GM10266 (cell line): Measurements from ENCODE around the gene TBC1D10B.
"Not testable (repeated sequence)": the region's sequence is repeated elsewhere in the genome, so short reads cannot be mapped to it uniquely, and the experiment has no call there.

Experiments
- DNase-seq: peaks from one replicate; pipeline ENCODE4 v3.0.0; 2012; ENCODE audit errors: extremely low spot score
- TF ChIP-seq, protein P1 (sequence below): IDR thresholded peaks from 2 replicates; pipeline ENCODE4 v1.5.1; 2012; ENCODE audit warnings: mild to moderate bottlenecking, low read depth; ENCODE audit not compliant: control insufficient read depth, insufficient read depth; ENCODE audit errors: missing control alignments

The TBC1D10B gene

DNA sequence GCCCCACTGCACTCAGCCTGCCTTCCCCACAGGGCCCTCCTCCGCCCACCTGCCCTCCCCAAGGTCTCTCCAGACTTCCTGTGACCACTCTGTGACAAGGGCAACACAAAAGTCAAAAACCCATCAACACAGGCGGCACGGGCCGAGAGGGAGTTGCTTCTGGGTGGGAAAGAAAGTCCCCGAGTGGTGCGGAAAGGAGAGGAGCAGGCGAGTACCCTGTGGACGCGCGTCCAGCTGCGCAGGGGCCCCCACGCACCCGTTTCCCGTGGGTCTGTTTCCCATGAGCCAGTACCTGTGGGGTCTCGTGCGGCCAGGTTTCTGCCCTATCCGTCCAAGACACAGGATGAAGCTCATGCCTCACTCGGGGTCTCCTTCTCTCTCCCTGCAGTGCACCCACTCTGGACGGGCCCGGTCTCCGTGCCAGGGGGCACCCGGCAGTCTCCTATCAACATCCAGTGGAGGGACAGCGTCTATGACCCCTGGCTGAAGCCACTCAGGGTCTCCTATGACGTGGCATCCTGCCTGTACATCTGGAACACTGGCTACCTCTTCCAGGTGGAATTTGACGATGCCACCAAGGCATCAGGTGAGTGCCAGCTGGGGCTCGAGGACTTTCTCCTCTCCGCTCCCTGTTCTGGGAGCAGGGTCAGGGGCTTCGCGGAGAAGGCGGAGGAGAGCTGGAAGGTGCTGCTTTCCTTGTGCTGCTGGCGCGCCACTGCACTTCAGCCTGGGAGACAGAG is 27.4 kb downstream of the TBC1D10B start:
- DNase-seq = no peak
- TF ChIP-seq, protein P1, sequence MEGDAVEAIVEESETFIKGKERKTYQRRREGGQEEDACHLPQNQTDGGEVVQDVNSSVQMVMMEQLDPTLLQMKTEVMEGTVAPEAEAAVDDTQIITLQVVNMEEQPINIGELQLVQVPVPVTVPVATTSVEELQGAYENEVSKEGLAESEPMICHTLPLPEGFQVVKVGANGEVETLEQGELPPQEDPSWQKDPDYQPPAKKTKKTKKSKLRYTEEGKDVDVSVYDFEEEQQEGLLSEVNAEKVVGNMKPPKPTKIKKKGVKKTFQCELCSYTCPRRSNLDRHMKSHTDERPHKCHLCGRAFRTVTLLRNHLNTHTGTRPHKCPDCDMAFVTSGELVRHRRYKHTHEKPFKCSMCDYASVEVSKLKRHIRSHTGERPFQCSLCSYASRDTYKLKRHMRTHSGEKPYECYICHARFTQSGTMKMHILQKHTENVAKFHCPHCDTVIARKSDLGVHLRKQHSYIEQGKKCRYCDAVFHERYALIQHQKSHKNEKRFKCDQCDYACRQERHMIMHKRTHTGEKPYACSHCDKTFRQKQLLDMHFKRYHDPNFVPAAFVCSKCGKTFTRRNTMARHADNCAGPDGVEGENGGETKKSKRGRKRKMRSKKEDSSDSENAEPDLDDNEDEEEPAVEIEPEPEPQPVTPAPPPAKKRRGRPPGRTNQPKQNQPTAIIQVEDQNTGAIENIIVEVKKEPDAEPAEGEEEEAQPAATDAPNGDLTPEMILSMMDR = no peak

DNA sequence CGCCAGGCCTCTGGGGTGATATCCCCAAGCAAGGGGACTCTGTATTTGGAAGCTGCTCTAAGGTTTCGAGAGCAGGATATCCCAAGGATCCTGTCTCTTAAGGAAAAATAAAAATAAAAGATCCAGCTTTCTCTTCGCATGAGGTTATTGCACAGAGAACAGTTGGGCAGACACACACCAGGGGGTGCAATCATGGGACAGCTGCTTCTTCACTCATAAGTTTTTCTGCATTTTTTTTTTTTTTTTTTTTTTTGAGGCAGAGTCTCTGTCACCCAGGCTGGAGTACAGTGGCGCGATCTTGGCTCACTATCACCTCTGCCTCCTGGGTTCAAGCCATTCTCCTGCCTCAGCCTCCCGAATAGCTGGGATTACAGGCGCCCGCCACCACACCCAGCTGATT is 28.3 kb downstream of the TBC1D10B start:
- not testable (repeated sequence) for DNase-seq

DNA sequence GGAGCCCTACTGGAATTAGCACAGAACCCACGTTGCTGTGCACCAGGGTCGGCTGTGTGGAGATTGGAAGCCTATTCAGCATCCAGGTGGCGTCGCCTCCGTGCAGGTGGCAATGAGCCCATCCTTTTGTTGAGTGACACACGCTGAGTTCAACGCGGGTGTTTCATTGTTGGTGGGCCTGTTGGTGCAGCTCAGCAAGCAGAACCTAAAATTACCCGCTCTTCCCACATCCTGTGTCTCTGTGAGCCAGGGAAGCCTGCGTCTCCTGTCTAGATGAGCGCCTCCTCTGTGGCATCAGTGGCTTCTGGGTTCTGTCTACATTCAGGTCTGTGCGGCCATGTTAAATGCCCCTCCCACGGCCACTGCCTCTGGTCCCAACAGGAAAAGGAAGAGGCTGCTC is 29.7 kb downstream of the TBC1D10B start:
- DNase-seq = no peak
- TF ChIP-seq, protein P1 = no peak

DNA sequence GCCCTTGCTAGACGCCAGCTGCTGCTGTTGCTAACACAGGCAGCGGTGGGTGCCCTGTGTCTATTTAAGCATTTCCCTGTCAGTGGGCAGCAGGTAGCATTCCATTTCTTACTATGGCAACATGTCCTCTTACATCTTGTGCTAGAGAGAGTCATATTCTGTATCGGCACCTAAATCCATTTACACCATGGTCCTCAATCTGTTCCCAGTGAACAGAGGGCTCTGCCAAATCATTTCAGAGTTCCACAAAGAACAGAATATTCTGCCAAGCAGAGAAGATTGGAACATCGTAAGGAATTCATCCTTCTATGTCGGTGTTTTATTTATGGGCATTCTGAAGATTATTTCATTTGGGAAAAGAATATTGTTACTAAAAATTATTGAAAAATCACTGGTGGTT is 31.6 kb downstream of the TBC1D10B start:
- DNase-seq = not testable (repeated sequence)

DNA sequence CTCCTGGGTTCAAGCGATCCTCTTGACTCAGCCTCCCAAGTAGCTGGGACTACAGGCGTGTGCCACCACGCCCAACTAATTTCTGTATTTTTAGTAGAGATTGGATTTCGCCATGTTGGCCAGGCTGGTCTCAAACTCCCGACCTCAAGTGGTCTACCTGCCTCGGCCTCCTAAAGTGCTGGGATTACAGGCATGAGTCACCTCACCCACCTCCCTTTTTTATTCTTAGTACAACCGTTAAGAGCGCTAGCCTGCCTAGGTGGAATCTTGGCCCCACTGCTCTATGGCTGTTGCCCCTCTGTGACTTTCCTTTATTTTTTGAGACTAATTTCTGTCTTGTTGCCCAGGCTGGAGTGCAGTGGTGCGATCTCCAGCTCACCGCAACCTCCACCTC is 32.3 kb downstream of the TBC1D10B start:
- not testable (repeated sequence) for DNase-seq

DNA sequence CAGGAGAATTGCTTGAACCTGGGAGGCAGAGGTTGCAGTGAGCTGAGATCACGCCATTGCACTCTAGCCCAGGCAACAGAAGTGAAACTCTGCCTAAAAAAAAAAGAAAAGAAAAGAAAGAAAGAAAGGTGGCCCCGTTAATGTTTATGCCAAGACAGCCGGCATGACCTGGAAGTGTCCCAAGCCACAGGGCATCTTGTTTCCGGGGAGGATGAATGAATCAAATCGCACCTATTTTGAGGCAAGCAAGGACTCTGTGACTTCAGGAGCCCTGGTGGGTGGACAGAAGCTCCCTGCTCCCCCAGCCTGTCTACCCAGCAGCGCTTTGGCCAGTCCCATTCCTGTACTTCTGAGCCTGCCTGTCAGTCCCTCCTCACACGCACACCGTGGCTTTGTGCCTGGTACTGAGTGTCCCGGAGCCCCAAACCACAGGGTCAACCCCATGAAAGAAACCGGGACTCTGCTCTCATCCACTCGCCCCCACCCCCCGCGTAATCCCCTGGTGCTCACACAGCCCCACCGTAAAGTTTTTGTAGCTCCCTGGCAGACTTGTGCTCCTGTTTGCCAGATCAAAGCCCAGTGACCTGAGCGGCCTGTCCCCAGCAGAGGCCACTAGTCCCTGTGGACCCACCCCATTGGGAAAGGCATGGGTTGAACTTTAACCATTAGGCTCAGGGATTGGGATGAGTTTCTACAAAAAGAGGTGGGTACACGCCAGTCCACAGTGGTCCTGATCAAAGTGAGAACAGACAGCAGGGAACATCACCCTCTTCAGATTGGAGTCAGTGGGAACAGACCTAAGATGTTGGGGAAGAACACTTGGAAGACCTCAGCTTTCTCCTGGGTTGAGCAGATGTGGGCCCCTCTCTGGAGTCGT is 34.5 kb downstream of the TBC1D10B start:
- TF ChIP-seq, protein P1 = no peak
- DNase-seq = no peak

DNA sequence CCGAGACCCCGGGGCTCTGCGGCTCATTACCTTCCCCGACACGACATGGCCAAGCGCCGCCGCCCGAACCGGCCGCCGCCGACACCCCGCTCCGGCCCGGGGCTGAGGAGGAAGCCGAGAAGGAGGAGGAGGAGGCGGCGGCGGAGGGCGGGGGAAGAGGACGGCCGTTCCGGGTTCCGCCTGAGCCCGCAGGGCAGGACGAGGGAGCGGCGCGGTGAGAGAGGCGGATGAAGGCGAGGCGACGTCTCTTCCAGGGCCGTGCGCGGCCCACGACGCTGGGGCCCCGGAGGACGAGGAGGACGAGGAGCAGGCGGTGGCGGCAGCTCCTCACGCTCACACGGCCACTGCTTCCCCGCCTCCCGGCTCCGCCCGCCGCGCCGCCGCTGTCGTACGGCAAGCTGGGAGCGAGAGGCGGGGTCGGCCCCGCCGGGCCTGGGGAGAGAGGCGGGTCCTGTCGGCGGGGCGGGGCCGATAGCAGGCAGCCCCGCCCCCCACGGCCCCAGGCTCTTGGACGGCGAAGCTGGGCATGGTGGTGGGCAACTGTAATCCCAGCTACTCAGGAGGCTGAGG is 35.2 kb downstream of the TBC1D10B start:
- DNase-seq = peak; percentile 61

DNA sequence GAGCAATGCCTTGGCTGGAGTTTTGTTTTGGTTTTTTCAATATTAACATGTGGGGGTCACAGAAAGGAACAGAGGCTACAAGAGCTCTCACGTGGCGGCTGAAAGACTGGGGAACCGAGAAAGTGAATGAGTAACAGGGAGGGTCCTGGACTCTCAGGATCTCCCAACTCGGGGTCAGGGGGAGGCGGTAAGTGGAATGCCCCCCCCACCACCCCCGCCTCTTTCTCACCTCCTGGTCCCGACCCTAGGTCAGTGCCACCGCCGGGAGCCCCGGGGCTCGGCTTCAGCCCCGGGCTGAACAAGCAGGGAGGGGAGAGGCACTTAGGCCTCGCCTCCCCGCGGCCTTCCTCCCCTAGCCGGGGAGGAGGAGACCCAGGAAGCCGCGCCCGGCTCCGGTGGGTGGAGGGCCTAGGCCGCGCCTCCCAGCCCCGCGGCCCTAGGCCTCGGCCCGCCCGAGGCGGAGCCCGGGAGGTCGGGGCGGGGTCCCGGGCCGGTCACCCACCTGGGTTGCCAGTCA is 35.8 kb downstream of the TBC1D10B start:
- DNase-seq = peak; percentile 67

DNA sequence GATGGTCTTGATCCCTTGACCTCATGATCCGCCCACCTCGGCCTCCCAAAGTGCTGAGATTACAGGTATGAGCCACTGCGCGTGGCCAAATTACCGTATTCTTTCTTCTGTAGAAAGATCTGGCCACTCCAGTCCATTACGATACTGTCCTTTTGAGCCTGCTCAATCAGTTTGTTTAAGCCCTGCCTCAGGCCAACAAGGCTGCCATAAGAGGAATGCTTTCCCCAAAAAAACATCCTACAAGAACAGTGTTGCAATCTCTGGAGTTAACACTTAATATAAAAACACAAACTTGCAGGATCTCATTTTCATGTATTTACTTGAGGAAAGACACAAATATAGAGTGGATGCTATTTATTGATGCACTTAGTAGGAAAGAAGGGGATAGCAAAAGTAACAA is 46.1 kb downstream of the TBC1D10B start:
- DNase-seq = not testable (repeated sequence)

DNA sequence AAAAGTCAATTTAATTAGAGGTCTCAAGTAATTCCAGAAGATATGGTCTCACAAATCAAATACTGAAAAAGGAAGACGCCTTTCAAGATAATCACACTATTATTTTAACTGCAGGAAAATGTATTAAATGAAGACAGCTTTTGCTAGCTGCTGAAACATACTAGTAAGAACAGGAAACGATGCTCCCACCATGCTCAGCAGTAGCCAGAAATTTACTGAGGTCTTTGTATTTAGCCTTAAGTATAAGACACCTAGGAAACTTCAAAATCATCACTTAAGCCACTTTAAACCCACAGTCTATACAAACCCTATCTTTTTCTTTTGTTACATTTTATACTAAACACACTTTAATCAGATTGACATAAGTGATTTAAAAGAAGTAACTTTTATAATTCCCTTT is 51.6 kb downstream of the TBC1D10B start:
- DNase-seq = not testable (repeated sequence)

DNA sequence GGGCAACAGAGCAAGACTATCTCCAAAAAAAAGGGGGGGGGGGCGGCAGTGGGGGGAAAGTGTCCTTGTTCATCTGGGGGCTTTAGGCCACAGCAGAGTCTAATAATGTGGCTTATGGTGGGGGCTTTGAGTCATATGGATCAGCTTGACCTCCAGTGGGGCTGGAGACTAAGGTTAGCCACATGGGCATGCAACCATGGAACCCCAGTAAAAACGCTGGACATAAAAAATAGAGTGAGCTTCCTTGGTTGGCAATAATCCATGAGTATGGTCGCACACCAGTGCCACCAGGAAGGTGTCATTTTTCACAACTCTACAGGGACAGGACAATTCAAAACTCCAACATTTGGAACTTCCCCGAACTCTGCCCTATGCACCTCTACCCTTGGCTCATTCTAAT is 59.4 kb downstream of the TBC1D10B start:
- DNase-seq = not testable (repeated sequence)

DNA sequence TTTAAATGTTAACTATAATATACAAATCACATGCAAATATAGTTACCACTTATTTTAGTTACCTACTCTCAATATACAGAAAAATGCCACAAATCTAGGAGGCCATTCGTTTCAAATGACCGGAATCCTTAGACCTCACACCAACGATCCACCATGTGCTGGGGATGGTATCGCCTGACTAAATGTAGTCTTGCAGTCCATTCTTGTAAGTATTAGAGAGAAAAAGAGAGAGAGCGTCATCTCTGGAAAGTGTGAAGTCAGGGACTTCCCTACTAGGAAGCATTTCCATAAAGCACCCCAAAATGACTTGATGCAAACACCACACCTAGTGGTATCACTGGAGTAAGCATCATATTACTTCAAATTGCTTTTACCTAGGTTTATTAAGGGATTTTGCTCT is 61.0 kb downstream of the TBC1D10B start:
- DNase-seq = not testable (repeated sequence)
